Endothelial cell of umbilical vein (primary cell): ENCODE data around the gene KRTAP5-6. TPM values are rescaled to one million over a fixed set of nuclear protein-coding genes. Genes with fewer than 3 reads are reported as not detected.

Experiments
- BruUV-seq: library from RNA; stranded (reverse); fragments of 400-500 nt; replicated peaks from 2 replicates; lab custom pipeline; 2021; lab: Mats Ljungman, UMichigan
- CTCF ChIA-PET: fragments of 300-600, 350-600 bp; sonication (Branson Sonifier 250); formaldehyde crosslinking; loops from one replicate; lab custom pipeline; 2021; ENCODE audit warnings: antibody characterized with exemption, inconsistent platforms; lab: Charles Lee
- POLR2A ChIA-PET: fragments of 300-600, 350-600 bp; sonication (Branson Sonifier 250); formaldehyde crosslinking; loops from one replicate; lab custom pipeline; 2021; ENCODE audit warnings: antibody characterized with exemption, inconsistent platforms; lab: Charles Lee
- DNase-seq: peaks from one replicate; pipeline ENCODE4 v3.0.0-alpha.2; 2011; ENCODE audit warnings: low read depth, low spot score
- FAIRE-seq: peaks from 2 replicates; lab custom pipeline; 2011; peaks lifted over from hg19 to GRCh38; lab: Jason Lieb, UNC
- H2AFZ ChIP-seq: 2 replicates; pipeline ENCODE4 v1.6.0; 2012; ENCODE audit warnings: low read depth, low read length, control low read depth, inconsistent platforms
- H3K27ac ChIP-seq: 2 replicates; pipeline ENCODE4 v1.5.1; 2011; ENCODE audit warnings: low read depth, mild to moderate bottlenecking, control low read depth, low read length, moderate library complexity; ENCODE audit not compliant: insufficient read depth
- H3K27me3 ChIP-seq, 2 experiments: 2 replicates each; pipeline versions ENCODE4 v1.6.0 to v1.6.1; 2011; ENCODE audit warnings: low read length in 2 of 2, mixed read lengths in 1 of 2; ENCODE audit not compliant: control insufficient read depth in 2 of 2, insufficient read depth in 2 of 2
- H3K36me3 ChIP-seq, 2 experiments: 2 replicates in 1 of 2; 3 replicates in 1 of 2; pipeline ENCODE4 v1.5.1; 2011; ENCODE audit warnings: low read length in 2 of 2, mild to moderate bottlenecking in 1 of 2, moderate library complexity in 1 of 2; ENCODE audit not compliant: control insufficient read depth in 2 of 2, insufficient read depth in 2 of 2; ENCODE audit errors: extremely low read depth in 1 of 2
- H3K4me1 ChIP-seq: 3 replicates; pipeline ENCODE4 v1.5.1; 2011; ENCODE audit warnings: mild to moderate bottlenecking, low read length; ENCODE audit not compliant: control insufficient read depth, insufficient read depth; ENCODE audit errors: extremely low read depth
- H3K4me2 ChIP-seq: 2 replicates; pipeline ENCODE4 v1.6.1; 2011; ENCODE audit warnings: low read length, control low read depth, mixed read lengths; ENCODE audit not compliant: insufficient read depth
- H3K4me3 ChIP-seq, 3 experiments: fragments of 200-600 bp in 1 of 3; sonication (generic), shearing (Covaris generic) in 1 of 3; replicated peaks in 1 of 3; 2 replicates each; pipeline ENCODE4 v1.5.1; 2011 to 2016; ENCODE audit warnings: control low read depth in 3 of 3, low read length in 3 of 3, mild to moderate bottlenecking in 2 of 3, inconsistent platforms in 1 of 3, low read depth in 1 of 3, moderate library complexity in 1 of 3; ENCODE audit not compliant: insufficient read depth in 1 of 3
- H3K79me2 ChIP-seq: 2 replicates; pipeline ENCODE4 v1.6.0; 2012; ENCODE audit warnings: low read length, inconsistent platforms; ENCODE audit not compliant: control insufficient read depth, insufficient read depth
- H3K9ac ChIP-seq: replicated peaks from 2 replicates; pipeline ENCODE3; 2011; ENCODE audit warnings: low read length, control low read depth; ENCODE audit not compliant: insufficient read depth; ENCODE audit errors: extremely low read depth
- H3K9me1 ChIP-seq: replicated peaks from 3 replicates; pipeline ENCODE4 v1.6.0; 2011; ENCODE audit warnings: mild to moderate bottlenecking, low read length; ENCODE audit not compliant: control insufficient read depth, insufficient read depth; ENCODE audit errors: extremely low read depth
- H3K9me3 ChIP-seq: replicated peaks from 2 replicates; pipeline ENCODE4 v1.5.1; 2012; ENCODE audit warnings: low read length, inconsistent platforms; ENCODE audit not compliant: control insufficient read depth, insufficient read depth
- H4K20me1 ChIP-seq: replicated peaks from 2 replicates; pipeline ENCODE3; 2011; ENCODE audit warnings: mild to moderate bottlenecking, low read length; ENCODE audit not compliant: control insufficient read depth, insufficient read depth; ENCODE audit errors: extremely low read depth
- EZH2 ChIP-seq: IDR thresholded peaks from 2 replicates; pipeline ENCODE4 v1.6.1; 2012; ENCODE audit warnings: borderline replicate concordance, low read depth, mild to moderate bottlenecking, moderate library complexity, low read length, inconsistent platforms; ENCODE audit not compliant: severe bottlenecking
- FOS ChIP-seq: IDR thresholded peaks from 2 replicates; pipeline ENCODE4 v1.6.1; 2011; ENCODE audit warnings: mild to moderate bottlenecking, low read length, moderate library complexity, borderline replicate concordance; ENCODE audit not compliant: insufficient read depth
- GATA2 ChIP-seq: IDR thresholded peaks from 2 replicates; pipeline ENCODE4 v1.7.0; 2011; ENCODE audit warnings: low read depth, mild to moderate bottlenecking, moderate library complexity, mixed read lengths, low read length; ENCODE audit not compliant: insufficient read length, insufficient read depth
- JUN ChIP-seq: IDR thresholded peaks from 2 replicates; pipeline ENCODE4 v1.6.1; 2011; ENCODE audit warnings: borderline replicate concordance, low read depth; ENCODE audit not compliant: insufficient read length, insufficient read depth
- MYC ChIP-seq: IDR thresholded peaks from one replicate; pipeline ENCODE4 v1.6.1; 2011; ENCODE audit warnings: mild to moderate bottlenecking, low read depth, low read length
- POLR2A ChIP-seq: IDR thresholded peaks from 2 replicates; pipeline ENCODE4 v1.6.1; 2012; ENCODE audit warnings: low read depth, mild to moderate bottlenecking, control low read depth, low read length
- POLR2AphosphoS5 ChIP-seq: IDR thresholded peaks from 2 replicates; pipeline ENCODE4 v1.6.1; 2012; ENCODE audit warnings: low read depth, mild to moderate bottlenecking, control low read depth, low read length, moderate library complexity; ENCODE audit not compliant: insufficient read depth
- dilution Hi-C: fragments of 300-500 bp; cut with MboI; formaldehyde crosslinking; loops from one replicate; pipeline ENCODE4 v1.15.0; 2019; ENCODE audit warnings: low sequenced_read_pairs; ENCODE audit not compliant: extremely low pct_ligation_motif_present
- intact Hi-C: fragments of 100-400 bp; cut with micrococcal nuclease; formaldehyde crosslinking; loops from one replicate; pipeline ENCODE4 v1.10.0; 2022
- polyA plus RNA-seq, 4 experiments: library from polyadenylated mRNA; depleted of rRNA in 3 of 4; stranded (reverse) in 3 of 4; unstranded in 1 of 4; fragments of >200 nt; gene quantifications; 2 replicates each; pipeline versions ENCODE4 v1.2.1 to v1.2.3, GENCODE V29; 2011 to 2012; ENCODE audit warnings: missing spikeins in 1 of 4
- total RNA-seq: library from RNA; stranded (reverse); gene quantifications from 2 replicates; pipeline ENCODE4 v1.2.3, GENCODE V29; 2021
- TF ChIP-seq, protein P1 (sequence below), 2 donors: IDR thresholded peaks; 1 replicate in 1 of 2; 2 replicates in 1 of 2; pipeline ENCODE4 v1.5.1; 2011; ENCODE audit warnings: low read length in 2 of 2, mild to moderate bottlenecking in 2 of 2, moderate library complexity in 2 of 2, control low read depth in 1 of 2, inconsistent platforms in 1 of 2, low read depth in 1 of 2; ENCODE audit not compliant: insufficient read depth in 1 of 2; ENCODE audit errors: extremely low read depth in 1 of 2
- TF ChIP-seq, protein P2 (sequence below): IDR thresholded peaks from 2 replicates; pipeline ENCODE4 v1.6.1; 2011; ENCODE audit not compliant: insufficient read depth, insufficient read length

KRTAP5-6 gene
- total and polyA plus RNA-seq, 2 donors (not counting 3 experiments of a cell fraction or from before 2014, with no cell fraction given), result not detected

- intact Hi-C loops (no loop called here), dilution Hi-C loops (no loop called here)
- no peaks in the 10 kb centered on the region for H3K9me1 ChIP-seq
- H4K20me1 ChIP-seq, result no peaks in the 10 kb centered on the region
- no peaks in the 10 kb centered on the region for H3K79me2 ChIP-seq
- CTCF ChIA-PET, result interaction anchor here (1.5 kb wide), 1 partner anchor 15 kb away, joined by 7 read pairs; no protein-coding TSS in a partner anchor
- H3K4me1 ChIP-seq, result no peaks in the 10 kb centered on the region
- no peak overlapping the region for H3K4me3 ChIP-seq
- BruUV-seq, result no TSS peak
- H3K27me3 ChIP-seq, result peaks cover 0 to 3% of the 10 kb centered on the region in 2 experiments
- no peak overlapping the region for H3K27ac ChIP-seq
- no peak for TF ChIP-seq FOS
- TF ChIP-seq POLR2A, result no peak
- TF ChIP-seq, protein P1, sequence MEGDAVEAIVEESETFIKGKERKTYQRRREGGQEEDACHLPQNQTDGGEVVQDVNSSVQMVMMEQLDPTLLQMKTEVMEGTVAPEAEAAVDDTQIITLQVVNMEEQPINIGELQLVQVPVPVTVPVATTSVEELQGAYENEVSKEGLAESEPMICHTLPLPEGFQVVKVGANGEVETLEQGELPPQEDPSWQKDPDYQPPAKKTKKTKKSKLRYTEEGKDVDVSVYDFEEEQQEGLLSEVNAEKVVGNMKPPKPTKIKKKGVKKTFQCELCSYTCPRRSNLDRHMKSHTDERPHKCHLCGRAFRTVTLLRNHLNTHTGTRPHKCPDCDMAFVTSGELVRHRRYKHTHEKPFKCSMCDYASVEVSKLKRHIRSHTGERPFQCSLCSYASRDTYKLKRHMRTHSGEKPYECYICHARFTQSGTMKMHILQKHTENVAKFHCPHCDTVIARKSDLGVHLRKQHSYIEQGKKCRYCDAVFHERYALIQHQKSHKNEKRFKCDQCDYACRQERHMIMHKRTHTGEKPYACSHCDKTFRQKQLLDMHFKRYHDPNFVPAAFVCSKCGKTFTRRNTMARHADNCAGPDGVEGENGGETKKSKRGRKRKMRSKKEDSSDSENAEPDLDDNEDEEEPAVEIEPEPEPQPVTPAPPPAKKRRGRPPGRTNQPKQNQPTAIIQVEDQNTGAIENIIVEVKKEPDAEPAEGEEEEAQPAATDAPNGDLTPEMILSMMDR (IDR thresholded peaks at IDR 0.05; ENCODE audit: extremely low read depth in 1 of 2, insufficient read depth in 1 of 2, low read depth in 1 of 2, low read length in 2 of 2), result no peak
- TF ChIP-seq EZH2, result no peak
- TF ChIP-seq GATA2, result no peak
- no peak for TF ChIP-seq MYC
- TF ChIP-seq, protein P2, sequence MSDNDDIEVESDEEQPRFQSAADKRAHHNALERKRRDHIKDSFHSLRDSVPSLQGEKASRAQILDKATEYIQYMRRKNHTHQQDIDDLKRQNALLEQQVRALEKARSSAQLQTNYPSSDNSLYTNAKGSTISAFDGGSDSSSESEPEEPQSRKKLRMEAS, result no peak
- no peak for TF ChIP-seq JUN
- TF ChIP-seq POLR2AphosphoS5, result no peak
- no peaks in the 10 kb centered on the region for H3K9me3 ChIP-seq
- no peak overlapping the region for H3K9ac ChIP-seq
- no peak overlapping the region for H3K4me2 ChIP-seq
- DNase-seq, result no peak
- no peak overlapping the region for H2AFZ ChIP-seq
- POLR2A ChIA-PET, result no interaction called here
- no peaks in the 10 kb centered on the region for H3K36me3 ChIP-seq
- no peak for FAIRE-seq
Observed at GRCh38 chr11:1667121-1667850, 29.7 kb upstream of the KRTAP5-6 start.
